Esophagus muscularis mucosa (tissue), 4 donors: ENCODE results near the gene ARNT2.

Source experiments
- EP300 ChIP-seq: sonication (generic); formaldehyde crosslinking; IDR thresholded peaks from one replicate; pipeline ENCODE4 v1.6.1; 2017; ENCODE audit warnings: antibody characterized with exemption
- POLR2A ChIP-seq: fragments of 450-650 bp; IDR thresholded peaks from one replicate; pipeline ENCODE4 v1.6.1; 2017; ENCODE audit warnings: antibody characterized with exemption, moderate library complexity, mild to moderate bottlenecking, low read depth
- POLR2AphosphoS5 ChIP-seq, 2 donors: sonication (generic); formaldehyde crosslinking; IDR thresholded peaks; one replicate each; pipeline ENCODE4 v1.6.1; 2017; ENCODE audit warnings: antibody characterized with exemption in 2 of 2
- TF ChIP-seq, protein P1 (sequence below), 3 experiments: fragments of 200-600 bp in 2 of 3; fragments of 450-650 bp in 1 of 3; sonication (generic) in 2 of 3; IDR thresholded peaks; one replicate each; pipeline ENCODE4 v1.5.1; 2017 to 2019; ENCODE audit warnings: antibody characterized with exemption in 3 of 3, mild to moderate bottlenecking in 2 of 3, moderate library complexity in 1 of 3

DNA sequence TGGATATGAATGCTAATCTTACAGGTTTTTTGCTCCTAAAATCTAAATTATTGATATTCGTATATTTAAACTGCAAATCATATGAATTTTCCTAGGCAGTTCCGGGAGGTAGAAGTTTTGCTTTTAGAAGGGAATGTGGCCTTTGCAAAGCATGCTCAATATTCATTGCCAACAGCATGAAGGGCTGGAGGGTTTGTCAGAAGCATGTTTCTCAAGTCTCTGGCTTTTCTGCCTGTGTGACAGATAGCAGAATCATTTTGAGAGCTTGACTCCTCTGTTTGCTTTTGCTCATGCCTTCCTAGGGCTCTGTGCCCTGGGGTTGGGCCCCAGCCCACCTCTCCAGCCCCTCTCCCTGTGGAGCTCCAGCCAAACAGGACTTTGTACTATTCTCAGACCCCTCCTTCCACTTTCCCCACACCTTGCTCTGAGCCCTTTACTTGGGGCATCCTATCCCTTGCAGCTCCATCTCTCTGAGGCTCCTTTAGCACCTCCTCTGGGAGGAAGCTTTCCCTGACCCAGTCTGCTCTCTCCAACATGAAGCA, 91.3 kb downstream of the ARNT2 start:
- TF ChIP-seq, protein P1, sequence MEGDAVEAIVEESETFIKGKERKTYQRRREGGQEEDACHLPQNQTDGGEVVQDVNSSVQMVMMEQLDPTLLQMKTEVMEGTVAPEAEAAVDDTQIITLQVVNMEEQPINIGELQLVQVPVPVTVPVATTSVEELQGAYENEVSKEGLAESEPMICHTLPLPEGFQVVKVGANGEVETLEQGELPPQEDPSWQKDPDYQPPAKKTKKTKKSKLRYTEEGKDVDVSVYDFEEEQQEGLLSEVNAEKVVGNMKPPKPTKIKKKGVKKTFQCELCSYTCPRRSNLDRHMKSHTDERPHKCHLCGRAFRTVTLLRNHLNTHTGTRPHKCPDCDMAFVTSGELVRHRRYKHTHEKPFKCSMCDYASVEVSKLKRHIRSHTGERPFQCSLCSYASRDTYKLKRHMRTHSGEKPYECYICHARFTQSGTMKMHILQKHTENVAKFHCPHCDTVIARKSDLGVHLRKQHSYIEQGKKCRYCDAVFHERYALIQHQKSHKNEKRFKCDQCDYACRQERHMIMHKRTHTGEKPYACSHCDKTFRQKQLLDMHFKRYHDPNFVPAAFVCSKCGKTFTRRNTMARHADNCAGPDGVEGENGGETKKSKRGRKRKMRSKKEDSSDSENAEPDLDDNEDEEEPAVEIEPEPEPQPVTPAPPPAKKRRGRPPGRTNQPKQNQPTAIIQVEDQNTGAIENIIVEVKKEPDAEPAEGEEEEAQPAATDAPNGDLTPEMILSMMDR (IDR thresholded peaks at IDR 0.05) = no peak
- no peak for TF ChIP-seq POLR2A
- TF ChIP-seq POLR2AphosphoS5 (IDR thresholded peaks at IDR 0.05) = no peak
- no peak for TF ChIP-seq EP300
